Progenitor cell of endocrine pancreas (in vitro differentiated cells): Measurements from ENCODE around the gene SLCO2A1. TPM values are rescaled to one million over a fixed set of nuclear protein-coding genes. Genes with fewer than 3 reads are reported as not detected.

ENCODE experiments used
- DNase-seq: peaks from one replicate; pipeline ENCODE4 v3.0.0; 2021; ENCODE audit warnings: low spot score; ENCODE audit not compliant: unreplicated experiment
- H3K27ac Mint-ChIP-seq: 2 replicates; pipeline ENCODE4 v1.8.0; 2021; ENCODE audit warnings: mild to moderate bottlenecking, moderate library complexity, mixed read lengths
- H3K27me3 Mint-ChIP-seq: 2 replicates; pipeline ENCODE4 v1.8.0; 2021; ENCODE audit warnings: mixed read lengths
- H3K36me3 Mint-ChIP-seq: 2 replicates; pipeline ENCODE4 v1.8.0; 2022; ENCODE audit warnings: mixed read lengths; ENCODE audit not compliant: insufficient read depth
- H3K4me1 Mint-ChIP-seq: 2 replicates; pipeline ENCODE4 v1.8.0; 2021; ENCODE audit warnings: low read depth, mixed read lengths
- H3K4me3 Mint-ChIP-seq: 2 replicates; pipeline ENCODE4 v1.8.0; 2021; ENCODE audit warnings: low read depth, mild to moderate bottlenecking, moderate library complexity, mixed read lengths
- H3K9me3 Mint-ChIP-seq: 2 replicates; pipeline ENCODE4 v1.8.0; 2021; ENCODE audit warnings: low read depth, mixed read lengths
- total RNA-seq: library from RNA; stranded (reverse); gene quantifications from 2 replicates; pipeline ENCODE4 v1.2.1, GENCODE V29; 2021
- TF ChIP-seq, protein P1 (sequence below): fragments of 200-600 bp; sonication (generic); IDR thresholded peaks from one replicate; pipeline ENCODE4 v1.5.0; 2021; ENCODE audit warnings: antibody characterized with exemption, mild to moderate bottlenecking; ENCODE audit not compliant: unreplicated experiment

SLCO2A1 gene
- total RNA-seq, 1 donor from 2014 or later = 27.9 TPM

DNA sequence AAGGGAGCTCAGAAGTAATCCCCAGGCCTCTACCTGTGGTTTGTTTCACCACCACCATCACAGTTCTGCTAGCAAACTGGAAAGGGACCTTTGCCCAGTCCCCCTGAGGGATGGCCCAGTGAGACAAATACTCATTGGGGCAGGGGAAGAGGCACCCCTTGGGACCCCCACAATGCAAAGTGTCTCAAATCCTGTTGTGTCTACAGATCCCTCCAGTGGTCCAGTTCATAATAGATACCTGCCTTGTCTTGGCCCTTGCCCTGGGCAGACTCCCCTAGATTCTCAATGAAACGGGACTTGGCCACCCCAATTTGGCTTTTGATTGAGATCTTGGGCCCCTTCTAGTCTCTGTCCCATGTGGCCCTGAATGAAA is 90.3 kb downstream of the SLCO2A1 start:
- Mint-ChIP-seq H3K4me3 (no peak overlapping the region), H3K9me3 (no peaks in the 10 kb centered on the region), H3K36me3 (peaks cover 6% of the 10 kb centered on the region), H3K27me3 (no peaks in the 10 kb centered on the region), H3K4me1 (no peaks in the 10 kb centered on the region), H3K27ac (no peak overlapping the region)
- no peak for DNase-seq
- TF ChIP-seq, protein P1, sequence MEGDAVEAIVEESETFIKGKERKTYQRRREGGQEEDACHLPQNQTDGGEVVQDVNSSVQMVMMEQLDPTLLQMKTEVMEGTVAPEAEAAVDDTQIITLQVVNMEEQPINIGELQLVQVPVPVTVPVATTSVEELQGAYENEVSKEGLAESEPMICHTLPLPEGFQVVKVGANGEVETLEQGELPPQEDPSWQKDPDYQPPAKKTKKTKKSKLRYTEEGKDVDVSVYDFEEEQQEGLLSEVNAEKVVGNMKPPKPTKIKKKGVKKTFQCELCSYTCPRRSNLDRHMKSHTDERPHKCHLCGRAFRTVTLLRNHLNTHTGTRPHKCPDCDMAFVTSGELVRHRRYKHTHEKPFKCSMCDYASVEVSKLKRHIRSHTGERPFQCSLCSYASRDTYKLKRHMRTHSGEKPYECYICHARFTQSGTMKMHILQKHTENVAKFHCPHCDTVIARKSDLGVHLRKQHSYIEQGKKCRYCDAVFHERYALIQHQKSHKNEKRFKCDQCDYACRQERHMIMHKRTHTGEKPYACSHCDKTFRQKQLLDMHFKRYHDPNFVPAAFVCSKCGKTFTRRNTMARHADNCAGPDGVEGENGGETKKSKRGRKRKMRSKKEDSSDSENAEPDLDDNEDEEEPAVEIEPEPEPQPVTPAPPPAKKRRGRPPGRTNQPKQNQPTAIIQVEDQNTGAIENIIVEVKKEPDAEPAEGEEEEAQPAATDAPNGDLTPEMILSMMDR = no peak

DNA sequence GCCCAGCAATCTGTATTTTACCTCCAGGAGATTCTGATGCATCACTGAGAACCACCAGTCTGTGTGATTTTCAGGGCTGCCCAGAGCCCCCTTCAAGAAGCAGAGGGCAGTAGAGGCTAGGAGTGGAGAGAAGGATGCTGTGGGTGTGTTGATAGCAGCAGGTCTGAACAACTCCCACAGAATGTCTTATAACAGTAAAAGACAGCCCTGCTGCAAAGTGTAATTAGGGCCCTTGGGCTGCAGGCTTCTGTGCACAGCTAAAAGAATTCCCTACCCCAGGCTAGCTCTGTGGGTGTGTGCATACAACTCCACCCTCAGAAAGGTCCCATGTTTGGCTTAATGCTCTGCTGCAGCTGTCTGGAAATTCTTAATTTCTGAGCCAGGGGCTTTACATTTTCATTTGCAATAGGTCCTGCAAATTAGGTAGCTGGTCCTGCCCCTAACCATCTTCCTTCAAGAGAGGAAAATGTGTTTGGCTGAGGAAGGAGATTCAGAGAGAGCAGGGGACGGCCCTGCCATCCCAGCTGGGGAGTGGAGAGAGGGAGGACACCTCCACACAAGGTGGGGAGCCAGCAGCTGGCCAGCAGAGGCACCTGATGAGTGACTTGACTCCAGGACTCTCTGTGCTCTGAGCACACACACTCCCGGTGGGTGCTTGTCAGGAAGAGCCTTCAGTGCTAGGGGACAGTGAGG is 90.8 kb downstream of the SLCO2A1 start:
- DNase-seq = no peak
- H3K27ac Mint-ChIP-seq = no peak overlapping the region

DNA sequence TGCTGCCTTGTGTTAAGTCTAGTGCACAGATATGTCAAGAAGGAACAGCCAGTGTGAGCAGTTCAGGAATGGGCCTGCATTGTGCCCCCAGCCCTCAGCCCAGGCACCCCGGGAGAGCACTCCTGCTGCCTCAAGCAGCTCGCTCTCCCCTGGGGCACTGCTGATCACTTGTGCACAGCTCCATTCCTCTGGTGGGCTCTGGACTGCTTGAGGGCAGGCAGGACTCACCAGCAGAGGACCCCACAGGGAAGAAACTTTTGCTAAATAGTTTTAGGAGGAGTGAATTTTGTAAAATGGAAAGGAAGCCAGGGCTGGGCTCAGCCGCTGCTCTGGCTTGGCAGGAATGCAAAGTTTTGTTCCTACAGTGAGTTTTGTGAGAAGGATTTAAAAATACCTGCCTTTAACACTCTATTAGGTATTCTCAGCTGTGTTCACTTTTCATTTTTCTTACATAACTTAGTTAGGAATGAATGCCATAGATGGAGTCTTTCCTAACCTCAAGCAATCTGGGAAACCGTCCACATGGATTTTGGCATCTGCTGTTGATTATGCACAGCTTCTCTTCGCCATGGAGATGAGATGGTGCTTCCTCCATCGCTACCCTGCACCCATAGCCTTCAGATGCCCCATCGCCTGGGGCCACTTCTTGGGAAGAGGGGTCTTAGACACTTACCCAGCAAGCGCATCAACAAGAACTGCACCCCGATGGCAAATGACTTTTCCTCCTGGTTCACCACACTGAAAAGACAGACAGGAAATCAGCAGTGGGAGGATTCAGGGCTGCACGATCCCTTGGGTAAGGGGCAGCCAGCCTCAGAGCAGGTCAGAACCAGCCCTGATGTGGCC is 91.7 kb downstream of the SLCO2A1 start:
- Mint-ChIP-seq H3K27me3 (no peaks in the 10 kb centered on the region), H3K36me3 (peaks cover 6% of the 10 kb centered on the region), H3K9me3 (no peaks in the 10 kb centered on the region), H3K4me3 (no peak overlapping the region), H3K27ac (no peak overlapping the region), H3K4me1 (no peaks in the 10 kb centered on the region)
- DNase-seq = no peak
- TF ChIP-seq, protein P1 = no peak

More for the DNA sequence above, 90.8 kb downstream of the SLCO2A1 start:
- H3K4me1 Mint-ChIP-seq = no peaks in the 10 kb centered on the region
- H3K9me3 Mint-ChIP-seq = no peaks in the 10 kb centered on the region
- TF ChIP-seq, protein P1 = no peak
- H3K27me3 Mint-ChIP-seq = no peaks in the 10 kb centered on the region
- H3K36me3 Mint-ChIP-seq = peaks cover 6% of the 10 kb centered on the region
- no peak overlapping the region for H3K4me3 Mint-ChIP-seq

DNA sequence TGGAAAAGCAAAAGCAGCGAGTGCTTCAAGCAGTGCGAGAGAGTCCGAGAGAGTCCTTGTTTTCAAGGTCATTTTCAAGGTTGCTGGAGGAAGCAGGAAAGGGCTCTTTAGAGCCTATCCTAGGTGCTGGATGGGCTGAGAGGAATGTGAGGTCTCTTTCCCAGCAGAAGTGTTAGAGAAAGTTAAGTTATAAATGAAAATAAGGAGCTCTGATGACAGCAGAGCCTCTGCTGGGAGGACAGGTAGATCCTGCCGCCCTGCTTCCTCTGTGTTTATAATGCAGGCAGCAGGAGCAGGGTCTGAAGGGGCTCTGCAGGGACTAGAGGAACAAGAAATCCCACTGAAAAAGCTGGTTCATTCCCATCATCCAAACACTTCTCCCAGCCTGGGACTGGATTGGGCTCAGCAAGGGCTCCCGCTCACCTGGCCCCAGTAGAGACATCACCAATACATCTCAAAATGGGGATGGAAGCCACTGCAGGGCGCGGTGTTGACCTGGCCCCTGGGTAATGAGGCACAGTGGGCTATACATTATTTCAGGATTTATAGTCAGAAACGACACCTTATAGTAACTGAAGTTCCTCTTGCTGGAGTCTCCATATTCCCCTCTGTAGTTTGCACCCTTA is 92.6 kb downstream of the SLCO2A1 start:
- Mint-ChIP-seq H3K4me3 (no peak overlapping the region), H3K36me3 (peaks cover 3% of the 10 kb centered on the region), H3K9me3 (no peaks in the 10 kb centered on the region), H3K27ac (peak overlapping the region; percentile 85), H3K4me1 (no peaks in the 10 kb centered on the region), H3K27me3 (no peaks in the 10 kb centered on the region)
- no peak for DNase-seq
- TF ChIP-seq, protein P1 = no peak
